AG08395 (cell line): ENCODE results near the gene FAM124A.

Experiments
- DNase-seq: peaks from one replicate; pipeline ENCODE4 v3.0.0; 2012; ENCODE audit warnings: mixed read lengths, low spot score

FAM124A gene

DNA sequence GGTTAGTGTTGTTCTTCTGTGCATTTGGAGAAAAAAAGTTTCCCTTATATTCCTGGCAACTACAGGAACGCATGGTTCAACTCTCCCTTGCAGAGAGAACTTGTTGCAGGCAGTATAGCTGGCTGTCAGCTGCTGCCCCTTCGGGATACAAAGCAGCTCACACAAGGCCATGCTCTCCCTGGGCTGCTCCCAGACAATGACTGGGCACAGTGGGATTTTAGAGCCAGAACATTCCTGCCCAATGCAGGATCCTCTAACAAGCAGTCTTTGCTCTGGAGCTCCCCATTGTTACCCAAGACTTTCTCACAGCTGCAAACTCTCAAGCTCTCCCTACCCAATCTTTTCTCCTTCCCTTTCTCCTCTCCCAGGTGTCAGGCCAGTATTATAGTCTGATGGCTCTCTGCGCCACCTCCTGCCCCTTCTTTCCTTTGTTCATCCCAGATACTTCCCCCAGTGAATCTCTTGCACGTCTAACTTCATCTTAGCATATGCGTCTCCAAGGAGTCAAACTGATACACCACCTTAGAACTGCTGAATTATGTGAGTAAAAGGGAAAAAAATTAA, 89.8 kb downstream of the FAM124A start:
- no peak for DNase-seq

GRCh38 chr13:51313619-51314018, 91.4 kb downstream of the FAM124A start:
- no peak for DNase-seq

DNA sequence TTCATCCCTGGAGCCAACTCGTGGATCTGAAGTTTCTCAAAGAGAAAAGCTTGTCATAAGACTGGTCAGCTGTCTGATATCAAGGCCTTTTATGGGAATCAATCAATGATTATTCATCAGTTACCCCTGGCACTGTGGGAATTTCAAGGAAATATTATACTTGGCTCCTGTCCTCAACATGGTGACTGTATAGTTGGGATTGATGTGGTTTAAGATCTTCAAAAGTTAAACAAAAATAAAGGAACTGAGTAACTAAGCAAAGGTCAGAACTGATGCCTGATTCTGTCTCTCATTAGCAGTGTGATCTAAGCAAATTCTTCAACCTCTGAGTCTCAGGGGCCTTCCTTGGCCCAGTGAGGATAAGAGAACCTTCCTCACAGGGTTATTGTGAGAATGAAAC, 95.1 kb downstream of the FAM124A start:
- peak; percentile 28 for DNase-seq

DNA sequence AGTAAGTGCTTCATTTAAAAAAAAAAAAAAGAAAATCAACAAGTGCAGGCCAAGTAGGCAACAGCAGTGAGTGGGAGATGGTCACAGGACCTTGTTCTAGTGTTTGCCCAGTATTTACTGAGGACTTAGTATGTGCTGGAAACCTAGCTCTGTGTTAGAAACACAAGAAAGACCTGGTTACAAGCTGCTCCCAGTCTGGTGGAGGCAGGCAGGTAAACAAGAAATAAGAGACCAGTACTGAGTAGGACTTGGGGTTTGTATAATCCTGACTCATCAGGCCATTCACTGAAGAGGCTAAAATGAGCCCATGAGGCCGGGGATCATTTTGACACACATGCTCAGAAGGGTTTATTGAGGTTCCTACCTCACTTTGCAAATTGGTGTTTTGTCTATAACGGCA, 95.8 kb downstream of the FAM124A start:
- DNase-seq, result no peak

DNA sequence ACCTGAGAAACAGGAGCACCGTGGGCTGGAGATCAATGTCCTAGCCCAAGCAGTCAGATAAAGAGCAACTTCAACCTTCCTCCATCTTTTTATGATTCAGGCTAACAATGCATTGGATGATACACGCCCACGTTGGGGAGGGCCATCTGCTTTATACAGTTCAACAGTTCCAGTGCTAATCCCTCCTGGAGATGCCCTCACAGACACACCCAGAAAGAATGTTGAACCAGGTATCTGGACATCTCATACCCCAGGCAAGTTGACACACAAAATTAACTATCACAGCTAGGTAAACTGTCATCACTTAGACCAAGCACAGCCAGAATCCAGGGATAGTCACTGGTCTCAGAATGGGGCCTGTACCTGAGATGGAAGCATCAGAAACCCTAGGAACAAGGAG, 96.7 kb downstream of the FAM124A start:
- no peak for DNase-seq

DNA sequence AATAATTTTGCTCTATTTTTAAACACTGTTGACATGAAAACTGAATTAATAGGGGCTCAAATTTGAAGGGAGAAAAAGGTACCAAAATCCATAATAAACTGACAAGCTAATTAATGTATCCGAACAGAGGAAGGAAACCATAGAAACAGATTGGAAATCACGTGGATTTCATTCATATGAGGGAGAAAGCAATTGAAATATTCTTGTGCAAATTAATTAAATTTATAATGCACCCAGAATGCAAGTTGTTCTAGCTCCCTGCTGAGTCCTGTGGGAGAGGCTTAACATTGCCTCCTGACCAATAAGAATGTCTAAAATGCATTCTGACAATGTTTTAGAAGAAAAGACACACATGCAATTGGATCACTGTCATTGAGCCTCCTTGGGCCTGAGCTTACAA, 99.6 kb downstream of the FAM124A start:
- DNase-seq, result no peak

- DNase-seq, result no peak
Measured at GRCh38 chr13:51322826-51323225, 100.6 kb downstream of the FAM124A start.

GRCh38 chr13:51323824-51324511, 101.8 kb downstream of the FAM124A start:
- DNase-seq, result no peak

DNA sequence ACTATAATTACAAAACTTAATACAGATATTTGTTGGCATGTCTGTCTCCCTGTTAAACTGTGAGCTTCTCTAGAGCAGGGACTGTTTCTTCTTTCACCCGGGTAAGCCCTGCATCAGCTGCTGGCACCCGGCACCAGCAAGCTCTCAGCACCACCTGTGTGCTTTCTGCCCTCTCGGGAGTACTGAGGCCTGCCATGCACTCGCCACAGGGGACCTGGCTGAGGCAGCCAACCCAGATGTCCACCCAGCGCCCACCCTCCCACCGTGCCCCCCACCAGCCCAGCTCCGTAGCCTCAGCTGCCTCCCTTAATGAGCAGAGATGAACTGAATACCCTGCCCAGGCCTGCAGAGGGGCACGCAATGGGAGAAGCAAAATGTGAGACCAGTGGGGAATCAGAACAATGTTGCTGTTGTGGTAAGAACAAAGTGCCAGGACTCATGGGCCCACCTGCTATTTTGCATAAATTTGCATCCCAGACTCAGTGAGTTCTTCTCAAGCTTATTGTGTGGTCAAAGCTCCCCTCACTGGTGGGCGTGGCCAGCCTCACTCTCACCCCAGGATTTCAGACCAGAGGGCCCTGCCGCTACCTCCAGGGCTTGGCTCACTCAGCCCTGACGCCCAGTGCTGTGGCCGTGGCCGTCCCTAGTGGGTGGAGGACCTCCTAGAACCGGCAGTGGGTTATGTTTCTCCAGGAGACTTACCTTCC, 102.7 kb downstream of the FAM124A start:
- DNase-seq, result no peak

GRCh38 chr13:51325837-51326236, 103.6 kb downstream of the FAM124A start:
- DNase-seq, result no peak

DNA sequence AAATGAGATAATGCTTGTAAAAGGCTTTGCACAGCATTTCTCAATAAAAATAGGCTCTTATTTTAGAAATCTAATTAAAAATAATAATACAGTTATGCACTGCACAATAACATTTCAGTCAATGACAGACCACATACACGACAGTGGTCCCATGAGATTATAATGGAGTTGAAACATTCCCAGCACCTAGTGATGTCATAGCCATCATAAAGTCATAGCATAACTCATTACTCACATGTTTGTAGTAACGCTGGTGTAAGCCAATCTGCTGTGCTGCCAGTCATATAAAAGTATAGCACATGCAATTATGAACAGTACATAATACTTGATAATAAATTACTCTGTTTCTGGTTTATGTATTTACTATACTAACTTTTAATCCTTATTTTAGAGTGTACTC, 104.6 kb downstream of the FAM124A start:
- DNase-seq, result no peak

DNA sequence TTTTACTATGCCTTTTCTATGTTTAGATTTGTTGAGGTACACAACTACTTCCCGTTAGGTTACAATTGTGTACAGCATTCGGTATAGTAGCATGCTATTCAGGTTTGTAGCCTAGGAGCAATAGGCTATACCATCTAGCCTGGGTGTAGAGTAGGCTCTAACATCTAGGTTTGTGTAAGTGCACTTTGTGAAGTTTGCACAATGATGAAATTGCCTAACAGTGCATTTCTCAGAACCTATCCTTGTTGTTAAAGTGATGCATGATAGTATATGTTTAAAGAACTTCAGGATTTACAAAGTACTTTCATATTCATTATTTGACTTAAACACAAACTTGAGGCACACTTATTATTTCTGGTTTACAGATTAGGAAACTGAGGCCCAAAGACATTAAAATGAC, 105.8 kb downstream of the FAM124A start:
- no peak for DNase-seq

GRCh38 chr13:51328488-51328887, 106.3 kb downstream of the FAM124A start:
- DNase-seq, result no peak

GRCh38 chr13:51329606-51330005, 107.4 kb downstream of the FAM124A start:
- no peak for DNase-seq

DNA sequence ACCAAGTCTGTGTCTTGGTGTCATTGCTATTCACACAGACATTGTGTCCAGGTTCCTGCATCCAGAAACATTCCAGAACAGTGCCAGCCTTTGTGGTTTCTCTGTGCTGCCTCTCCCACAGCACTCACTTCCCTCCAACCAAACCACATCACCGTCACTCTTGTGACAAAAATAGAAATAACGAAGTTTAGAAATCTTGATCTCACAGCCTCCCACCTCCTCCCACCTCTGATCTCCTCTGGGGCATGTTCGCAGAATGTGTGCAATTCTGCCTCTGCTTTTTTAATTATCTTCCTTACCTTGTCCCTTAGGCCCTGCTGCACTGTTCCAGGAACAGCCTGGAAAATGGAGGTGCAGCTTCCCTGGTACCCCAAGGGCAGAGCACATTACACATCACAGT, 108.6 kb downstream of the FAM124A start:
- peak; percentile 64 for DNase-seq

- no peak for DNase-seq
Measured at GRCh38 chr13:51331354-51331861, 109.2 kb downstream of the FAM124A start.

GRCh38 chr13:51332566-51333361, 110.6 kb downstream of the FAM124A start:
- DNase-seq, result no peak

- DNase-seq, result no peak
Measured at GRCh38 chr13:51333421-51333820, 111.2 kb downstream of the FAM124A start.

DNA sequence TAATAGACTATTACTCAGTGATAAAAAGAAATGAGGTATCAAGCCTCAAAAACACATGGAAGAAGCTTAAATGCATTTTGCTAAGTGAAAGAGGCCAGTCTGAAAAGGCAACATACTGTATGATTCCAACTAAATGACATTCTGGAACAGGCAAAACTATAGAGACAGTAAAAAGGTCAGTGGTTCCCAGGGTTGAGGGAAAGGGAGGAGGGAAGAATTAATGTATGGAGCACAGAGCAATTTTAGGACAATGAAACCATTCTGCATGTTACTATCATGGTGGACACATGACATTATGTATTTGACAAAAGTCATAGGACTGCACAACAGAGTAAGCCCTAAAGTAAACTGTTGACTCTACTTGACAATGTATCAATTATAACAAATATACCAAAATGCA, 111.6 kb downstream of the FAM124A start:
- no peak for DNase-seq
